HTR-8/SVneo (cell line): ENCODE measurements around the gene TRAM2.

Source experiments
- DNase-seq: peaks from one replicate; pipeline ENCODE4 v3.0.0; 2011; ENCODE audit warnings: low spot score, mixed read lengths; ENCODE audit not compliant: insufficient read length
- FAIRE-seq: peaks from 2 replicates; lab custom pipeline; 2011; peaks lifted over from hg19 to GRCh38; lab: Jason Lieb, UNC

TRAM2 gene

GRCh38 chr6:52571099-52571755 is 5.6 kb downstream of the TRAM2 start:
- FAIRE-seq, result no peak
- DNase-seq, result no peak

- no peak for DNase-seq
- FAIRE-seq, result no peak
Measured at GRCh38 chr6:52570291-52570700, 6.6 kb downstream of the TRAM2 start.

GRCh38 chr6:52568320-52568719 is 8.5 kb downstream of the TRAM2 start:
- no peak for FAIRE-seq
- no peak for DNase-seq

- DNase-seq, result peak; percentile 54
- peak; percentile 74 for FAIRE-seq
Measured at GRCh38 chr6:52566853-52567279, 10.0 kb downstream of the TRAM2 start.

GRCh38 chr6:52566201-52566600 is 10.7 kb downstream of the TRAM2 start:
- DNase-seq (no peak), FAIRE-seq (no peak)

GRCh38 chr6:52564856-52565255 is 12.0 kb downstream of the TRAM2 start:
- FAIRE-seq (no peak), DNase-seq (no peak)

GRCh38 chr6:52562911-52563310 is 13.9 kb downstream of the TRAM2 start:
- no peak for FAIRE-seq
- DNase-seq, result no peak

GRCh38 chr6:52560462-52560861 is 16.4 kb downstream of the TRAM2 start:
- DNase-seq, result no peak
- FAIRE-seq, result no peak

GRCh38 chr6:52558266-52559000 is 18.4 kb downstream of the TRAM2 start:
- no peak for DNase-seq
- FAIRE-seq, result no peak

GRCh38 chr6:52557389-52558265 is 19.2 kb downstream of the TRAM2 start:
- FAIRE-seq (no peak), DNase-seq (no peak)

GRCh38 chr6:52555518-52556233 is 21.2 kb downstream of the TRAM2 start:
- FAIRE-seq, result no peak
- no peak for DNase-seq

GRCh38 chr6:52554684-52555280 is 22.1 kb downstream of the TRAM2 start:
- DNase-seq (no peak), FAIRE-seq (no peak)

GRCh38 chr6:52553719-52554118 is 23.1 kb downstream of the TRAM2 start:
- DNase-seq, result no peak
- FAIRE-seq, result no peak

GRCh38 chr6:52553158-52553557 is 23.7 kb downstream of the TRAM2 start:
- no peak for DNase-seq
- FAIRE-seq, result no peak

GRCh38 chr6:52552278-52552643 is 24.6 kb downstream of the TRAM2 start:
- no peak for DNase-seq
- FAIRE-seq, result no peak

- DNase-seq (peak; percentile 84), FAIRE-seq (peak; percentile 36)
Measured at GRCh38 chr6:52551483-52552277, 25.2 kb downstream of the TRAM2 start.

- DNase-seq (no peak), FAIRE-seq (no peak)
Measured at GRCh38 chr6:52550870-52551269, 26.0 kb downstream of the TRAM2 start.

- no peak for DNase-seq
- FAIRE-seq, result no peak
Measured at GRCh38 chr6:52550014-52550575, 26.8 kb downstream of the TRAM2 start.

- FAIRE-seq, result no peak
- DNase-seq, result no peak
Measured at GRCh38 chr6:52549428-52549827, 27.4 kb downstream of the TRAM2 start.
